NAMALWA (cell line): ENCODE measurements around the gene CLEC4F.

ENCODE experiments used
- DNase-seq: peaks from one replicate; pipeline ENCODE4 v3.0.0-alpha.2; 2015; ENCODE audit warnings: low spot score

The CLEC4F gene

GRCh38 chr2:70785137-70785911 is 35.1 kb downstream of the CLEC4F start:
- peak; percentile 60 for DNase-seq

GRCh38 chr2:70784320-70784719 is 36.1 kb downstream of the CLEC4F start:
- DNase-seq, result no peak

GRCh38 chr2:70779911-70780545 is 40.4 kb downstream of the CLEC4F start:
- DNase-seq, result no peak

- no peak for DNase-seq
These were observed 40.9 kb downstream of the CLEC4F start for GRCh38 chr2:70779491-70779890.

GRCh38 chr2:70778676-70779075 is 41.7 kb downstream of the CLEC4F start:
- DNase-seq, result no peak

GRCh38 chr2:70777450-70777849 is 42.9 kb downstream of the CLEC4F start:
- no peak for DNase-seq

GRCh38 chr2:70776266-70776665 is 44.1 kb downstream of the CLEC4F start:
- DNase-seq, result no peak

- DNase-seq, result no peak
These were observed 45.3 kb downstream of the CLEC4F start for GRCh38 chr2:70775141-70775540.

- no peak for DNase-seq
These were observed 47.8 kb downstream of the CLEC4F start for GRCh38 chr2:70772486-70773155.

- no peak for DNase-seq
These were observed 49.0 kb downstream of the CLEC4F start for GRCh38 chr2:70771446-70771845.

- DNase-seq, result no peak
These were observed 50.9 kb downstream of the CLEC4F start for GRCh38 chr2:70769450-70769849.

GRCh38 chr2:70768590-70769085 is 51.8 kb downstream of the CLEC4F start:
- no peak for DNase-seq

GRCh38 chr2:70767699-70768589 is 52.5 kb downstream of the CLEC4F start, which contains the start of gene ADD2:
TSS of gene ADD2 (minus strand) at chr2:70768200. CDS start at chr2:70706408, 61,792 bp downstream.
- no peak for DNase-seq

GRCh38 chr2:70767079-70767698 is 53.2 kb downstream of the CLEC4F start:
- no peak for DNase-seq

- DNase-seq, result no peak
These were observed 53.9 kb downstream of the CLEC4F start for GRCh38 chr2:70766357-70767078.

GRCh38 chr2:70765507-70765906 is 54.9 kb downstream of the CLEC4F start:
- no peak for DNase-seq

- no peak for DNase-seq
These were observed 61.0 kb downstream of the CLEC4F start for GRCh38 chr2:70759446-70759845.
